ENCODE results near the gene C6. TPM values are rescaled to one million over a fixed set of nuclear protein-coding genes. Genes with fewer than 3 reads are reported as not detected.

C6 gene
- total and polyA plus RNA-seq, 2 of the 13 experiments (the other 11 are each of a cell fraction or from before 2014, with no cell fraction given): 0.28 to 4.7 TPM

- TF ChIP-seq, protein P1, sequence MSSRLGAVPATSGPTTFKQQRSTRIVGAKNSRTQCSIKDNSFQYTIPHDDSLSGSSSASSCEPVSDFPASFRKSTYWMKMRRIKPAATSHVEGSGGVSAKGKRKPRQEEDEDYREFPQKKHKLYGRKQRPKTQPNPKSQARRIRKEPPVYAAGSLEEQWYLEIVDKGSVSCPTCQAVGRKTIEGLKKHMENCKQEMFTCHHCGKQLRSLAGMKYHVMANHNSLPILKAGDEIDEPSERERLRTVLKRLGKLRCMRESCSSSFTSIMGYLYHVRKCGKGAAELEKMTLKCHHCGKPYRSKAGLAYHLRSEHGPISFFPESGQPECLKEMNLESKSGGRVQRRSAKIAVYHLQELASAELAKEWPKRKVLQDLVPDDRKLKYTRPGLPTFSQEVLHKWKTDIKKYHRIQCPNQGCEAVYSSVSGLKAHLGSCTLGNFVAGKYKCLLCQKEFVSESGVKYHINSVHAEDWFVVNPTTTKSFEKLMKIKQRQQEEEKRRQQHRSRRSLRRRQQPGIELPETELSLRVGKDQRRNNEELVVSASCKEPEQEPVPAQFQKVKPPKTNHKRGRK (CRISPR knock-in tag; IDR thresholded peaks at IDR 0.05): no peak
- TF ChIP-seq, protein P2, sequence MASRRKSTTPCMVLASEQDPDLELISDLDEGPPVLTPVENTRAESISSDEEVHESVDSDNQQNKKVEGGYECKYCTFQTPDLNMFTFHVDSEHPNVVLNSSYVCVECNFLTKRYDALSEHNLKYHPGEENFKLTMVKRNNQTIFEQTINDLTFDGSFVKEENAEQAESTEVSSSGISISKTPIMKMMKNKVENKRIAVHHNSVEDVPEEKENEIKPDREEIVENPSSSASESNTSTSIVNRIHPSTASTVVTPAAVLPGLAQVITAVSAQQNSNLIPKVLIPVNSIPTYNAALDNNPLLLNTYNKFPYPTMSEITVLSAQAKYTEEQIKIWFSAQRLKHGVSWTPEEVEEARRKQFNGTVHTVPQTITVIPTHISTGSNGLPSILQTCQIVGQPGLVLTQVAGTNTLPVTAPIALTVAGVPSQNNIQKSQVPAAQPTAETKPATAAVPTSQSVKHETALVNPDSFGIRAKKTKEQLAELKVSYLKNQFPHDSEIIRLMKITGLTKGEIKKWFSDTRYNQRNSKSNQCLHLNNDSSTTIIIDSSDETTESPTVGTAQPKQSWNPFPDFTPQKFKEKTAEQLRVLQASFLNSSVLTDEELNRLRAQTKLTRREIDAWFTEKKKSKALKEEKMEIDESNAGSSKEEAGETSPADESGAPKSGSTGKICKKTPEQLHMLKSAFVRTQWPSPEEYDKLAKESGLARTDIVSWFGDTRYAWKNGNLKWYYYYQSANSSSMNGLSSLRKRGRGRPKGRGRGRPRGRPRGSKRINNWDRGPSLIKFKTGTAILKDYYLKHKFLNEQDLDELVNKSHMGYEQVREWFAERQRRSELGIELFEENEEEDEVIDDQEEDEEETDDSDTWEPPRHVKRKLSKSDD (CRISPR knock-in tag; IDR thresholded peaks at IDR 0.05; ENCODE audit: low read depth): no peak
These were observed 37.1 kb upstream of the C6 start (continued) for GRCh38 chr5:41250351-41250987.

DNA sequence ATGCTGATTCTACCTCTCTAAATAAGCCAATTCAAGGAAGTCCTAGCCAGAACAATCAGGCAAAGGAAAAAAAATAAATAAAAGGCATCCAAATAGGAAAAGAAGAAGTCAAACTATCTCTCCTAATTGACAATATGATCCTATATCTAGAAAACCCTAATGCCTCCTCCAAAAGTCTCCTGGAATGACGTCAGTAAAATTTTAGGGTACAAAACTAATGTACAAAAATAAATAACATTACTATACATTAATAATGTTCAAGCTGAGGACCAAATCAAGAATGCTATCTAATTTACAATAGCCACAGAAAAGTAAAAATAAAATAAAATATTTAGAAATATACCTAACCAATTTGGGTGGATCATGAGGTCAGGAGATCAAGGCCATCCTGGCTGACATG lies 33.8 kb upstream of the C6 start:
- no TSS peak for BruUV-seq (replicated peaks)
- peak; percentile 78 for TF ChIP-seq ATF7 (IDR thresholded peaks at IDR 0.05)
- TF ChIP-seq ATF7 (CRISPR knock-in tag; IDR thresholded peaks at IDR 0.05): no peak
- peak; percentile 73 for TF ChIP-seq CREB1 (IDR thresholded peaks at IDR 0.05)
- TF ChIP-seq CREB1 (CRISPR knock-in tag; IDR thresholded peaks at IDR 0.05): no peak
- TF ChIP-seq ZNF616 (CRISPR knock-in tag; IDR thresholded peaks at IDR 0.05; ENCODE audit: low read depth): no peak
- TF ChIP-seq SIX4 (CRISPR knock-in tag; IDR thresholded peaks at IDR 0.05): no peak
- no peak for TF ChIP-seq FOXA3 (CRISPR knock-in tag; IDR thresholded peaks at IDR 0.05)
- Histone ChIP-seq H3K27ac (ENCODE audit: extremely low read length, insufficient read depth, low read length) (no peak overlapping the region), H3K4me2 (ENCODE audit: low read depth, low read length) (no peak overlapping the region), H3K4me3 (replicated peaks in 1 of 3; ENCODE audit: insufficient read depth in 1 of 3, low read depth in 2 of 3, low read length in 3 of 3) (no peak overlapping the region), H3K4me1 (ENCODE audit: insufficient read depth, low read length) (no peaks in the 10 kb centered on the region), H3K79me2 (ENCODE audit: insufficient read depth, low read length) (no peaks in the 10 kb centered on the region), H2AFZ (ENCODE audit: low read length) (no peak overlapping the region), H4K20me1 (ENCODE audit: insufficient read depth, low read length) (no peaks in the 10 kb centered on the region), H3K27me3 (ENCODE audit: control insufficient read depth in 1 of 2, insufficient read depth in 2 of 2, low read length in 2 of 2) (no peaks in the 10 kb centered on the region), H3K36me3 (replicated peaks in 1 of 2; ENCODE audit: control insufficient read depth in 1 of 2, insufficient read depth in 2 of 2, low read length in 2 of 2) (no peaks in the 10 kb centered on the region), H3K9me3 (ENCODE audit: low read length) (peaks cover 5% of the 10 kb centered on the region; the same call in 1 of the 2 replicates), H3K9ac (ENCODE audit: insufficient read depth, low read depth, low read length) (no peak overlapping the region)
- WGBS (ENCODE audit: low lambda C conversion rate): 6% methylated on average over 1 of the region's 1 CpG
- FAIRE-seq (no peak), DNase-seq (ENCODE audit: low spot score) (no peak), ATAC-seq (no peak)
- CTCF ChIA-PET (ENCODE audit: low intra/inter-chr PET ratio, low total read pairs): no interaction called here
- POLR2A ChIA-PET: no interaction called here
- intact Hi-C loops (cut with micrococcal nuclease; ENCODE audit: unreplicated experiment): no loop called here
- in situ Hi-C loops (cut with HindIII; ENCODE audit: extremely low pct_ligation_motif_present, low pct_unique_long_range_greater_than_20kb): no loop called here

Data from HepG2 (cell line).